ENCODE data around the gene RNF144B. TPM values are rescaled to one million over a fixed set of nuclear protein-coding genes. Genes with fewer than 3 reads are reported as not detected.

Gene RNF144B
- total and polyA plus RNA-seq, 2 donors (not counting 1 experiment from before 2014, with no cell fraction given) = 0.61 to 0.83 TPM

GRCh38 chr6:18410412-18410811, 23.3 kb downstream of the RNF144B start:
- no peak overlapping the region for H3K27ac ChIP-seq (ENCODE audit: insufficient read depth, low read length)
- H4K20me1 ChIP-seq (ENCODE audit: control insufficient read depth, extremely low read depth, insufficient read depth, low read length) = no peaks in the 10 kb centered on the region
- H3K4me2 ChIP-seq (ENCODE audit: extremely low read depth, insufficient read depth, low read length) = no peak overlapping the region
- no peaks in the 10 kb centered on the region for H3K27me3 ChIP-seq (ENCODE audit: control insufficient read depth, insufficient read depth, low read length)
- no peak for TF ChIP-seq EZH2 (IDR thresholded peaks at IDR 0.05; ENCODE audit: low read length, missing control alignments)
- TF ChIP-seq, protein P1, sequence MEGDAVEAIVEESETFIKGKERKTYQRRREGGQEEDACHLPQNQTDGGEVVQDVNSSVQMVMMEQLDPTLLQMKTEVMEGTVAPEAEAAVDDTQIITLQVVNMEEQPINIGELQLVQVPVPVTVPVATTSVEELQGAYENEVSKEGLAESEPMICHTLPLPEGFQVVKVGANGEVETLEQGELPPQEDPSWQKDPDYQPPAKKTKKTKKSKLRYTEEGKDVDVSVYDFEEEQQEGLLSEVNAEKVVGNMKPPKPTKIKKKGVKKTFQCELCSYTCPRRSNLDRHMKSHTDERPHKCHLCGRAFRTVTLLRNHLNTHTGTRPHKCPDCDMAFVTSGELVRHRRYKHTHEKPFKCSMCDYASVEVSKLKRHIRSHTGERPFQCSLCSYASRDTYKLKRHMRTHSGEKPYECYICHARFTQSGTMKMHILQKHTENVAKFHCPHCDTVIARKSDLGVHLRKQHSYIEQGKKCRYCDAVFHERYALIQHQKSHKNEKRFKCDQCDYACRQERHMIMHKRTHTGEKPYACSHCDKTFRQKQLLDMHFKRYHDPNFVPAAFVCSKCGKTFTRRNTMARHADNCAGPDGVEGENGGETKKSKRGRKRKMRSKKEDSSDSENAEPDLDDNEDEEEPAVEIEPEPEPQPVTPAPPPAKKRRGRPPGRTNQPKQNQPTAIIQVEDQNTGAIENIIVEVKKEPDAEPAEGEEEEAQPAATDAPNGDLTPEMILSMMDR (conservative IDR thresholded peaks at IDR 0.05 in 1 of 2, IDR thresholded peaks at IDR 0.05 in 1 of 2; ENCODE audit: low read depth in 1 of 2, low read length in 2 of 2) = no peak
- H3K36me3 ChIP-seq (ENCODE audit: control insufficient read depth, insufficient read depth, low read length) = no peaks in the 10 kb centered on the region
- DNase-seq (ENCODE audit: low read depth in 2 of 2) = no peak
- H2AFZ ChIP-seq (ENCODE audit: low read length) = no peak overlapping the region
- H3K4me1 ChIP-seq (ENCODE audit: control insufficient read depth, extremely low read depth, insufficient read depth, low read length) = peaks cover 3% of the 10 kb centered on the region
- H3K9ac ChIP-seq (ENCODE audit: insufficient read depth, low read length) = no peak overlapping the region
- no peaks in the 10 kb centered on the region for H3K79me2 ChIP-seq (ENCODE audit: control insufficient read depth, insufficient read depth, low read length)
- no peak overlapping the region for H3K4me3 ChIP-seq (replicated peaks in 1 of 4; ENCODE audit: control extremely low read depth in 1 of 4, insufficient read depth in 1 of 4, low read depth in 3 of 4, low read length in 4 of 4)
- no peaks in the 10 kb centered on the region for H3K9me3 ChIP-seq (ENCODE audit: control insufficient read depth, insufficient read depth, low read depth, low read length)

DNA sequence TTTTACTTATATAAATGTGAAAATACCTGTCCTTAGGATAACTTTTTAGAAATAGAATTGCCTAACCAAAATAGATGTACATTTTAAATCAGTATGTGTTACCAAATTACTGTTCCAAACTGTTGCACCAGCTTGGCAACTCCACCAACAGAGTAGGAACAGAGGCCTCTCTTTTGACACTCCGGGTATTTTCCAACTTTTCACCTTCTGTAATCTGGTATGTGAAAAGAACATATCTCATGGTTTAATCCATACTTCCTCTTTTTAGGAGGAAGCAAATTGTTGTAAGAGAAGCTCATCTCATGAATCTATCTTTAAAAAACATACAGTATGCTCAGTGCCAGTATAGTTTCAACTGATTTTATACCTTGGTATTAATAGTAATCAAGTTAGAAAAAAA, 24.9 kb downstream of the RNF144B start:
- no peak overlapping the region for H2AFZ ChIP-seq (ENCODE audit: low read length)
- no peaks in the 10 kb centered on the region for H3K4me1 ChIP-seq (ENCODE audit: control insufficient read depth, extremely low read depth, insufficient read depth, low read length)
- no peak overlapping the region for H3K27ac ChIP-seq (ENCODE audit: insufficient read depth, low read length)
- no peak overlapping the region for H3K9ac ChIP-seq (ENCODE audit: insufficient read depth, low read length)
- no peaks in the 10 kb centered on the region for H3K9me3 ChIP-seq (ENCODE audit: control insufficient read depth, insufficient read depth, low read depth, low read length)
- H3K79me2 ChIP-seq (ENCODE audit: control insufficient read depth, insufficient read depth, low read length) = no peaks in the 10 kb centered on the region
- H3K4me3 ChIP-seq (replicated peaks in 1 of 4; ENCODE audit: control extremely low read depth in 1 of 4, insufficient read depth in 1 of 4, low read depth in 3 of 4, low read length in 4 of 4) = no peak overlapping the region
- DNase-seq (ENCODE audit: low read depth in 2 of 2) = no peak
- no peaks in the 10 kb centered on the region for H4K20me1 ChIP-seq (ENCODE audit: control insufficient read depth, extremely low read depth, insufficient read depth, low read length)
- TF ChIP-seq EZH2 (IDR thresholded peaks at IDR 0.05; ENCODE audit: low read length, missing control alignments) = no peak
- TF ChIP-seq, protein P1 (conservative IDR thresholded peaks at IDR 0.05 in 1 of 2, IDR thresholded peaks at IDR 0.05 in 1 of 2; ENCODE audit: low read depth in 1 of 2, low read length in 2 of 2) = no peak
- no peak overlapping the region for H3K4me2 ChIP-seq (ENCODE audit: extremely low read depth, insufficient read depth, low read length)
- H3K36me3 ChIP-seq (ENCODE audit: control insufficient read depth, insufficient read depth, low read length) = no peaks in the 10 kb centered on the region
- no peaks in the 10 kb centered on the region for H3K27me3 ChIP-seq (ENCODE audit: control insufficient read depth, insufficient read depth, low read length)

DNA sequence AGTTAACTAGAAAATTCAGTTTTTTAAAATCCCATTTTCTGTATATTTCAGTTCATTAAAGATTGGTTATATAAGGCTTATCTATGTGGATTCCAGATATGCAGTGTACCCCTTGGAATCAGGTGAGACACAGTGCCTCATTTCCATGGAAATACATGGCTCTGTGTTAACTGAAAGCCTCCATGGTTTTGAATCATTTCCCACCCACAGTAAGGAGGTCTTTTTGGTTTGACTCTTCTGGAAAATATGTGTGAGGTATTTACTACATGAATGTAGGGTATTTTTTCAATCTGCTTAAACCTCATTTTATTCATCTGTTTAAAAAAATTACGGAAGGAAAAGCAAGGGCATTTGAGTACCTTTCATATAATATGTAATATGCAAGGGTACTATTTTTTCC, 25.5 kb downstream of the RNF144B start:
- Histone ChIP-seq H2AFZ (ENCODE audit: low read length) (no peak overlapping the region), H3K9ac (ENCODE audit: insufficient read depth, low read length) (no peak overlapping the region), H3K9me3 (ENCODE audit: control insufficient read depth, insufficient read depth, low read depth, low read length) (no peaks in the 10 kb centered on the region), H3K27ac (ENCODE audit: insufficient read depth, low read length) (no peak overlapping the region), H4K20me1 (ENCODE audit: control insufficient read depth, extremely low read depth, insufficient read depth, low read length) (no peaks in the 10 kb centered on the region), H3K36me3 (ENCODE audit: control insufficient read depth, insufficient read depth, low read length) (no peaks in the 10 kb centered on the region), H3K79me2 (ENCODE audit: control insufficient read depth, insufficient read depth, low read length) (no peaks in the 10 kb centered on the region), H3K4me2 (ENCODE audit: extremely low read depth, insufficient read depth, low read length) (no peak overlapping the region), H3K4me1 (ENCODE audit: control insufficient read depth, extremely low read depth, insufficient read depth, low read length) (no peaks in the 10 kb centered on the region), H3K27me3 (ENCODE audit: control insufficient read depth, insufficient read depth, low read length) (no peaks in the 10 kb centered on the region), H3K4me3 (replicated peaks in 1 of 4; ENCODE audit: control extremely low read depth in 1 of 4, insufficient read depth in 1 of 4, low read depth in 3 of 4, low read length in 4 of 4) (no peak overlapping the region)
- TF ChIP-seq, protein P1 (conservative IDR thresholded peaks at IDR 0.05 in 1 of 2, IDR thresholded peaks at IDR 0.05 in 1 of 2; ENCODE audit: low read depth in 1 of 2, low read length in 2 of 2) = no peak
- TF ChIP-seq EZH2 (IDR thresholded peaks at IDR 0.05; ENCODE audit: low read length, missing control alignments) = no peak
- DNase-seq (ENCODE audit: low read depth in 2 of 2) = peak in 1 of 2 donors; percentile 89

Measured in fibroblast of lung (primary cell).